H9 (cell line): ENCODE results near the gene PNPO. TPM values are rescaled to one million over a fixed set of nuclear protein-coding genes. Genes with fewer than 3 reads are reported as not detected.

Experiments
- DNase-seq: peaks from one replicate; pipeline ENCODE4 v3.0.0-alpha.2; 2017
- H2AFZ ChIP-seq: one replicate; pipeline ENCODE4 v1.6.1; 2013; ENCODE audit warnings: mild to moderate bottlenecking, low read length, control low read depth, moderate library complexity
- H2AK5ac ChIP-seq: 2 replicates; pipeline ENCODE4 v1.6.1; 2013; ENCODE audit warnings: low read length, control low read depth, mixed read lengths; ENCODE audit not compliant: insufficient read length
- H2BK120ac ChIP-seq: one replicate; pipeline ENCODE4 v1.6.1; 2013; ENCODE audit warnings: low read depth, mild to moderate bottlenecking, low read length, control low read depth, inconsistent platforms; ENCODE audit not compliant: poor library complexity, severe bottlenecking
- H2BK12ac ChIP-seq: 2 replicates; pipeline ENCODE4 v1.6.1; 2013; ENCODE audit warnings: low read length, control low read depth, mixed read lengths, low read depth; ENCODE audit not compliant: insufficient read length
- H2BK15ac ChIP-seq: 2 replicates; pipeline ENCODE4 v1.6.1; 2013; ENCODE audit warnings: low read depth, low read length, control low read depth
- H2BK20ac ChIP-seq: one replicate; pipeline ENCODE4 v1.6.1; 2013; ENCODE audit warnings: low read depth, mild to moderate bottlenecking, low read length, control low read depth, inconsistent platforms; ENCODE audit not compliant: poor library complexity, severe bottlenecking
- H2BK5ac ChIP-seq: 2 replicates; pipeline ENCODE4 v1.6.1; 2013; ENCODE audit warnings: low read length, control low read depth, mixed read lengths; ENCODE audit not compliant: insufficient read length
- H3K14ac ChIP-seq: 2 replicates; pipeline ENCODE4 v1.6.1; 2013; ENCODE audit warnings: low read length, control low read depth; ENCODE audit not compliant: insufficient read depth
- H3K18ac ChIP-seq: 2 replicates; pipeline ENCODE4 v1.6.1; 2013; ENCODE audit warnings: low read depth, mild to moderate bottlenecking, mixed read lengths, low read length, control low read depth; ENCODE audit not compliant: insufficient read length
- H3K23ac ChIP-seq: 2 replicates; pipeline ENCODE4 v1.6.1; 2013; ENCODE audit warnings: low read length, control low read depth, mixed read lengths, low read depth; ENCODE audit not compliant: insufficient read length
- H3K23me2 ChIP-seq: 2 replicates; pipeline ENCODE4 v1.6.1; 2013; ENCODE audit warnings: low read depth, mild to moderate bottlenecking, mixed read lengths, low read length, control low read depth; ENCODE audit not compliant: insufficient read length, poor library complexity, severe bottlenecking
- H3K27ac ChIP-seq: 2 replicates; pipeline ENCODE4 v1.5.1; 2013; ENCODE audit warnings: low read length, control low read depth, mixed read lengths, low read depth; ENCODE audit not compliant: insufficient read length
- H3K27me3 ChIP-seq: 2 replicates; pipeline ENCODE4 v1.6.1; 2013; ENCODE audit warnings: low read length, control low read depth, inconsistent platforms; ENCODE audit not compliant: insufficient read depth
- H3K4ac ChIP-seq: 2 replicates; pipeline ENCODE4 v1.6.1; 2013; ENCODE audit warnings: low read depth, mild to moderate bottlenecking, control low read depth, inconsistent platforms, low read length, moderate library complexity
- H3K4me1 ChIP-seq: 2 replicates; pipeline ENCODE4 v1.6.1; 2013; ENCODE audit warnings: low read length, control low read depth, inconsistent platforms; ENCODE audit not compliant: insufficient read depth
- H3K4me2 ChIP-seq: 2 replicates; pipeline ENCODE4 v1.6.1; 2013; ENCODE audit warnings: low read length, control low read depth, mixed read lengths; ENCODE audit not compliant: insufficient read length, insufficient read depth
- H3K56ac ChIP-seq: 2 replicates; pipeline ENCODE4 v1.6.1; 2013; ENCODE audit warnings: low read depth, mild to moderate bottlenecking, mixed read lengths, low read length, control low read depth; ENCODE audit not compliant: insufficient read length
- H3K79me1 ChIP-seq: 2 replicates; pipeline ENCODE4 v1.6.1; 2013; ENCODE audit warnings: low read depth, mild to moderate bottlenecking, moderate library complexity, low read length, control low read depth, inconsistent platforms; ENCODE audit not compliant: insufficient read depth, poor library complexity, severe bottlenecking
- H3K79me2 ChIP-seq: 2 replicates; pipeline ENCODE4 v1.6.1; 2013; ENCODE audit warnings: low read length, control low read depth, inconsistent platforms; ENCODE audit not compliant: insufficient read depth
- H3K9ac ChIP-seq: 2 replicates; pipeline ENCODE4 v1.6.1; 2013; ENCODE audit warnings: low read length, control low read depth, mixed read lengths; ENCODE audit not compliant: insufficient read length; ENCODE audit errors: extremely low read depth
- H3K9me3 ChIP-seq: one replicate; pipeline ENCODE4 v1.6.1; 2013; ENCODE audit warnings: low read depth, low read length, inconsistent platforms; ENCODE audit not compliant: control insufficient read depth
- H3T11ph ChIP-seq: one replicate; pipeline ENCODE4 v1.6.1; 2013; ENCODE audit warnings: mild to moderate bottlenecking, low read length, control low read depth, inconsistent platforms
- H4K20me1 ChIP-seq: one replicate; pipeline ENCODE4 v1.6.1; 2013; ENCODE audit not compliant: control insufficient read depth, insufficient read length, insufficient read depth
- H4K5ac ChIP-seq: 2 replicates; pipeline ENCODE4 v1.6.1; 2013; ENCODE audit warnings: low read depth, mild to moderate bottlenecking, mixed read lengths, low read length, control low read depth; ENCODE audit not compliant: insufficient read length
- H4K8ac ChIP-seq: replicated peaks from 2 replicates; pipeline ENCODE4 v1.6.1; 2013; ENCODE audit warnings: low read length, control low read depth, mixed read lengths, low read depth; ENCODE audit not compliant: insufficient read length
- H4K91ac ChIP-seq: 2 replicates; pipeline ENCODE4 v1.6.1; 2013; ENCODE audit warnings: low read depth, mild to moderate bottlenecking, moderate library complexity, mixed read lengths, low read length, control low read depth; ENCODE audit not compliant: insufficient read length
- H3K27ac Mint-ChIP-seq, 3 experiments: 2 replicates in 2 of 3; 3 replicates in 1 of 3; pipeline ENCODE4 v1.8.0; 2020 to 2021; ENCODE audit warnings: mixed read lengths in 3 of 3, mild to moderate bottlenecking in 1 of 3, moderate library complexity in 1 of 3
- H3K27me3 Mint-ChIP-seq: 2 replicates; pipeline ENCODE4 v1.8.0; 2021; ENCODE audit warnings: low read depth, mild to moderate bottlenecking, moderate library complexity, mixed read lengths
- H3K36me3 Mint-ChIP-seq, 3 experiments: 2 replicates in 2 of 3; 3 replicates in 1 of 3; pipeline ENCODE4 v1.8.0; 2020 to 2021; ENCODE audit warnings: low read depth in 3 of 3, mixed read lengths in 3 of 3; ENCODE audit not compliant: insufficient read depth in 1 of 3
- H3K4me1 Mint-ChIP-seq, 2 experiments: 2 replicates each; pipeline ENCODE4 v1.8.0; 2020; ENCODE audit warnings: mixed read lengths in 2 of 2
- H3K4me3 Mint-ChIP-seq, 2 experiments: 2 replicates in 1 of 2; 3 replicates in 1 of 2; pipeline ENCODE4 v1.8.0; 2020 to 2021; ENCODE audit warnings: mild to moderate bottlenecking in 2 of 2, mixed read lengths in 2 of 2, moderate library complexity in 1 of 2
- H3K9me3 Mint-ChIP-seq, 2 experiments: 2 replicates in 1 of 2; 3 replicates in 1 of 2; pipeline ENCODE4 v1.8.0; 2020; ENCODE audit warnings: mild to moderate bottlenecking in 2 of 2, mixed read lengths in 2 of 2, moderate library complexity in 1 of 2
- CTCF ChIP-seq: fragments of 200-600 bp; sonication (generic); conservative IDR thresholded peaks from 3 replicates; pipeline ENCODE4 v1.8.0; 2021; ENCODE audit warnings: antibody characterized with exemption, mild to moderate bottlenecking
- WGBS: extraction: QIAGEN DNeasy Blood & Tissue Kit; methylation state at CpG from one replicate; pipeline ENCODE4 v1.1.7; 2013; ENCODE audit warnings: missing lambda C conversion rate, low lambda C conversion rate, mixed read lengths; ENCODE audit not compliant: insufficient read length; ENCODE audit errors: extremely low coverage; 5-methylcytosine and 5-hydroxymethylcytosine counted together
- total RNA-seq: library from RNA; stranded (reverse); gene quantifications from 2 replicates; pipeline ENCODE4 v1.2.1, GENCODE V29; 2021

The PNPO gene
- total RNA-seq, 1 experiment from 2014 or later = 6.7 TPM

GRCh38 chr17:47950448-47950847, 9.1 kb downstream of the PNPO start:
- DNase-seq = no peak
- Histone ChIP-seq H3K4me1 (no peaks in the 10 kb centered on the region), H3T11ph (no peak overlapping the region), H2BK5ac (no peak overlapping the region), H3K27me3 (no peaks in the 10 kb centered on the region), H3K4ac (no peak overlapping the region), H4K91ac (no peak overlapping the region), H4K8ac (no peak overlapping the region), H2BK12ac (no peak overlapping the region), H3K18ac (no peak overlapping the region), H3K27ac (no peak overlapping the region), H3K79me1 (no peaks in the 10 kb centered on the region), H3K79me2 (no peaks in the 10 kb centered on the region), H2BK20ac (no peak overlapping the region), H3K4me2 (no peak overlapping the region), H3K14ac (no peak overlapping the region), H2AFZ (no peak overlapping the region), H2BK120ac (no peak overlapping the region), H2AK5ac (no peak overlapping the region), H3K23me2 (no peaks in the 10 kb centered on the region), H2BK15ac (no peak overlapping the region), H4K5ac (no peak overlapping the region), H3K56ac (no peak overlapping the region), H4K20me1 (no peaks in the 10 kb centered on the region), H3K9ac (no peak overlapping the region), H3K9me3 (no peaks in the 10 kb centered on the region), H3K23ac (no peak overlapping the region)
- H3K27ac Mint-ChIP-seq = no peak overlapping the region
- H3K9me3 Mint-ChIP-seq = no peaks in the 10 kb centered on the region; a peak in 1 of 5 replicates
- no CpG with 5 or more reads among the region's 4 CpGs for WGBS
- no peaks in the 10 kb centered on the region; a peak in 1 of 7 replicates for H3K36me3 Mint-ChIP-seq
- H3K4me3 Mint-ChIP-seq = no peak overlapping the region
- peaks cover 4% of the 10 kb centered on the region for H3K27me3 Mint-ChIP-seq
- no peak for TF ChIP-seq CTCF
- peaks cover 14 to 15% of the 10 kb centered on the region in 2 experiments for H3K4me1 Mint-ChIP-seq
